Measurements from ENCODE around the gene DHRS12. TPM values are rescaled to one million over a fixed set of nuclear protein-coding genes. Genes with fewer than 3 reads are reported as not detected.

Gene DHRS12
- polyA plus RNA-seq, 2 donors = 9.5 to 11.7 TPM

DNA sequence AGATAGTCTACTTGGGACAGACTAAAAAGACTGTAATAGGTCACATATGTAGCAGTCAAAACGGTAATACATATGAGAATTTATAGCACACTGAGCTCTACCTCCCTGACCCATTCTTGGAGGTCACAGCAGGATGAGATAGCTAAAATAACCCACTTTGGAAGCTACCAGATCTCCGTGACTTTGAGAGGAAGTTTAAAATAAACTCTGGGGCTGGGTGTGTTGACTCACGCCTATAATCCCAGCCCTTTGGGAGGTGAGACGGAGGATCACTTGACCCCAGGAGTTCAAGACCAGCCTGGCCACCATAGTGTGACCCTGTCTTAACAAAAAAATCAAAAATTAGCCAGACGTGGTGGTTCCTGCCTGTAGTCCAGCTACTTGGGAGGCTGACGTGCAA, 45.3 kb downstream of the DHRS12 start:
- Histone ChIP-seq H3K9me3 (ENCODE audit: control insufficient read depth in 2 of 2, insufficient read depth in 1 of 2, low read depth in 1 of 2, low read length in 1 of 2) (no peaks in the 10 kb centered on the region), H3K27ac (ENCODE audit: low read depth in 2 of 2, low read length in 1 of 2) (no peak overlapping the region), H3K4me3 (ENCODE audit: low read depth in 1 of 2, low read length in 2 of 2) (no peak overlapping the region), H3K27me3 (ENCODE audit: control insufficient read depth in 1 of 2, insufficient read depth in 2 of 2, low read length in 2 of 2) (no peaks in the 10 kb centered on the region), H3K4me1 (ENCODE audit: control insufficient read depth in 2 of 2, insufficient read depth in 2 of 2, low read length in 1 of 2) (no peaks in the 10 kb centered on the region), H3K36me3 (ENCODE audit: control insufficient read depth in 2 of 2, insufficient read depth in 2 of 2, low read length in 1 of 2) (peaks cover 8 to 28% of the 10 kb centered on the region in 2 donors)
- 83 to 90% methylated on average over 6 of the region's 6 CpGs for WGBS, 2 donors

DNA sequence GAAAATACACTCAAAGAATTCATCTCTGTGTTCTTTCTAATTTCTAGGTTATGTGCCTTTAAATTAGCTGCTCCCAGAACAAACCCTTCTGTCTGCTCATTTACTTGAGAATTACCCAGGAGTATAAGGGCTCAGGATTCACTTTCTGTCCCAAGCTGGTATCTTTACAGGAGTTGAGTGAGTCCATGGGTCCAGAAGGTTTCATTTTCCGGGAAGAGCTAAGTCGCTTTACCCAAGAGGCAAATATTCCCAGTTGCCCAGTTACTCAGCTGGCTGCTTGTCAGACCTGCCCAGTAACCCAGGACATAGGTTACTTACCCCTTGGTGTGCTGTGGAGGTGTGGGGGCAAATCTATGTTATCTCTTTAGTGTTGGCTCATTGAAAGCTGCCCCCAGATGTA, 47.3 kb downstream of the DHRS12 start:
- 83 to 88% methylated on average over 2 of the region's 2 CpGs for whole genome bisulfite sequencing, 2 donors
- Histone ChIP-seq H3K4me1 (ENCODE audit: control insufficient read depth in 2 of 2, insufficient read depth in 2 of 2, low read length in 1 of 2) (no peaks in the 10 kb centered on the region), H3K4me3 (ENCODE audit: low read depth in 1 of 2, low read length in 2 of 2) (no peak overlapping the region), H3K27ac (ENCODE audit: low read depth in 2 of 2, low read length in 1 of 2) (no peak overlapping the region), H3K27me3 (ENCODE audit: control insufficient read depth in 1 of 2, insufficient read depth in 2 of 2, low read length in 2 of 2) (no peaks in the 10 kb centered on the region), H3K36me3 (ENCODE audit: control insufficient read depth in 2 of 2, insufficient read depth in 2 of 2, low read length in 1 of 2) (peaks cover 11 to 28% of the 10 kb centered on the region in 2 donors), H3K9me3 (ENCODE audit: control insufficient read depth in 2 of 2, insufficient read depth in 1 of 2, low read depth in 1 of 2, low read length in 1 of 2) (no peaks in the 10 kb centered on the region)

GRCh38 chr13:51747438-51748434, 56.2 kb downstream of the DHRS12 start:
- H3K9me3 ChIP-seq (ENCODE audit: control insufficient read depth in 2 of 2, insufficient read depth in 1 of 2, low read depth in 1 of 2, low read length in 1 of 2) = peaks cover 3% of the 10 kb centered on the region in 2 donors
- H3K4me3 ChIP-seq (ENCODE audit: low read depth in 1 of 2, low read length in 2 of 2) = no peak overlapping the region
- peaks cover 0 to 13% of the 10 kb centered on the region in 2 donors for H3K36me3 ChIP-seq (ENCODE audit: control insufficient read depth in 2 of 2, insufficient read depth in 2 of 2, low read length in 1 of 2)
- no peak overlapping the region for H3K27ac ChIP-seq (ENCODE audit: low read depth in 2 of 2, low read length in 1 of 2)
- no peaks in the 10 kb centered on the region for H3K4me1 ChIP-seq (ENCODE audit: control insufficient read depth in 2 of 2, insufficient read depth in 2 of 2, low read length in 1 of 2)
- no peaks in the 10 kb centered on the region for H3K27me3 ChIP-seq (ENCODE audit: control insufficient read depth in 1 of 2, insufficient read depth in 2 of 2, low read length in 2 of 2)
- 96 to 97% methylated on average over 9 of the region's 9 CpGs for WGBS, 2 donors

- 74 to 75% methylated on average over 2 of the region's 2 CpGs for WGBS, 2 donors
- H3K9me3 ChIP-seq (ENCODE audit: control insufficient read depth in 2 of 2, insufficient read depth in 1 of 2, low read depth in 1 of 2, low read length in 1 of 2) = peaks cover 3% of the 10 kb centered on the region in 2 donors
- H3K4me3 ChIP-seq (ENCODE audit: low read depth in 1 of 2, low read length in 2 of 2) = no peak overlapping the region
- H3K4me1 ChIP-seq (ENCODE audit: control insufficient read depth in 2 of 2, insufficient read depth in 2 of 2, low read length in 1 of 2) = no peaks in the 10 kb centered on the region
- H3K27ac ChIP-seq (ENCODE audit: low read depth in 2 of 2, low read length in 1 of 2) = no peak overlapping the region
- peaks cover 0 to 10% of the 10 kb centered on the region in 2 donors for H3K36me3 ChIP-seq (ENCODE audit: control insufficient read depth in 2 of 2, insufficient read depth in 2 of 2, low read length in 1 of 2)
- no peaks in the 10 kb centered on the region for H3K27me3 ChIP-seq (ENCODE audit: control insufficient read depth in 1 of 2, insufficient read depth in 2 of 2, low read length in 2 of 2)
These were observed 57.2 kb downstream of the DHRS12 start for GRCh38 chr13:51746802-51747201.

GRCh38 chr13:51745243-51745642, 58.7 kb downstream of the DHRS12 start:
- Histone ChIP-seq H3K4me3 (ENCODE audit: low read depth in 1 of 2, low read length in 2 of 2) (no peak overlapping the region), H3K9me3 (ENCODE audit: control insufficient read depth in 2 of 2, insufficient read depth in 1 of 2, low read depth in 1 of 2, low read length in 1 of 2) (peaks cover 3% of the 10 kb centered on the region in 2 donors), H3K27me3 (ENCODE audit: control insufficient read depth in 1 of 2, insufficient read depth in 2 of 2, low read length in 2 of 2) (no peaks in the 10 kb centered on the region), H3K27ac (ENCODE audit: low read depth in 2 of 2, low read length in 1 of 2) (no peak overlapping the region), H3K36me3 (ENCODE audit: control insufficient read depth in 2 of 2, insufficient read depth in 2 of 2, low read length in 1 of 2) (peaks cover under 1 to 6% of the 10 kb centered on the region in 2 donors), H3K4me1 (ENCODE audit: control insufficient read depth in 2 of 2, insufficient read depth in 2 of 2, low read length in 1 of 2) (no peaks in the 10 kb centered on the region)
- WGBS, 2 donors = 87 to 92% methylated on average over 2 of the region's 2 CpGs

DNA sequence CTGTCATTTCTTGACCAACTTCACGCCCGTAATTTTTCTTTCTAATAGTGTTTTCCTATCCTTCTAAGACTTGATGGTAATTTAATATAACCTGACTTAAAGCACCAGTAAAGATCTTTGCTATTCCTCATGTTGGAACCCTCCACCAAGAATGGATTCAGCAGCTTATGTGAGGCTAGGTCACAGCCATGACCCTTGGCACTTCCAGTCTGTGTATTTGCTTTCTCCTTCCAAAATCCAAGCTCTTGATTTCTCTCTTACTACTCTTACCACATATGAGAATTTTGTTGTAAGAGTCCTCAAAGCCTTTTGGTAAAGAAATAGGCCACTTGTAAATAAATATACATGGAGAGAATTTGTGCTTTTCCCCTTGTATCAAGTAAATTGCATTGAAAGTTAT, 61.4 kb downstream of the DHRS12 start:
- no peaks in the 10 kb centered on the region for H3K9me3 ChIP-seq (ENCODE audit: control insufficient read depth in 2 of 2, insufficient read depth in 1 of 2, low read depth in 1 of 2, low read length in 1 of 2)
- H3K36me3 ChIP-seq (ENCODE audit: control insufficient read depth in 2 of 2, insufficient read depth in 2 of 2, low read length in 1 of 2) = peaks cover 3 to 9% of the 10 kb centered on the region in 2 donors
- H3K4me1 ChIP-seq (ENCODE audit: control insufficient read depth in 2 of 2, insufficient read depth in 2 of 2, low read length in 1 of 2) = no peaks in the 10 kb centered on the region
- no peak overlapping the region for H3K27ac ChIP-seq (ENCODE audit: low read depth in 2 of 2, low read length in 1 of 2)
- WGBS, 2 donors = 89 to 96% methylated on average over 2 of the region's 2 CpGs
- no peak overlapping the region for H3K4me3 ChIP-seq (ENCODE audit: low read depth in 1 of 2, low read length in 2 of 2)
- no peaks in the 10 kb centered on the region for H3K27me3 ChIP-seq (ENCODE audit: control insufficient read depth in 1 of 2, insufficient read depth in 2 of 2, low read length in 2 of 2)

DNA sequence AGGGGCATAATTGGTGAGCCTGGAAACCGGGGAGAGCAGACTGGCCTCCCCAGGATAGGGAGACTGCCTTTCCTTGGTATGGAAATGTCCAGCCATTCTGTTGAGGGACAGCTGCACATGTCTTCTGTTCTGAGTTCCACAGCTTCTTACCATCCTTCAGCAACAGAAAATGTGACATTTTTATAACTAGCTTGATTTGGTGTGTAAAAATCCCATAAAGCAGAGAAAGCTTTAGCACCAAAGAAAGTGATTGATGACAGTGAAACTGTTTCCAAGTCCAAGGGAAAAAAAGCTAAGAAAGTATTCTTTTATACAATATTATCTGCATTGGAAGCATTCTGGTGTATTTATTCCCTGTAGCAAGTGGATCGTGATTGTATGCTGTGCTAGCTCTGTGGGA, 61.9 kb downstream of the DHRS12 start:
- Histone ChIP-seq H3K27me3 (ENCODE audit: control insufficient read depth in 1 of 2, insufficient read depth in 2 of 2, low read length in 2 of 2) (no peaks in the 10 kb centered on the region), H3K9me3 (ENCODE audit: control insufficient read depth in 2 of 2, insufficient read depth in 1 of 2, low read depth in 1 of 2, low read length in 1 of 2) (no peaks in the 10 kb centered on the region), H3K4me1 (ENCODE audit: control insufficient read depth in 2 of 2, insufficient read depth in 2 of 2, low read length in 1 of 2) (no peaks in the 10 kb centered on the region), H3K27ac (ENCODE audit: low read depth in 2 of 2, low read length in 1 of 2) (no peak overlapping the region), H3K4me3 (ENCODE audit: low read depth in 1 of 2, low read length in 2 of 2) (no peak overlapping the region), H3K36me3 (ENCODE audit: control insufficient read depth in 2 of 2, insufficient read depth in 2 of 2, low read length in 1 of 2) (peaks cover 3 to 6% of the 10 kb centered on the region in 2 donors)
- 94 to 97% methylated on average over 2 of the region's 2 CpGs for WGBS, 2 donors

- WGBS, 2 donors = 63 to 74% methylated on average over 5 of the region's 5 CpGs
- Histone ChIP-seq H3K4me3 (ENCODE audit: low read depth in 1 of 2, low read length in 2 of 2) (no peak overlapping the region), H3K27me3 (ENCODE audit: control insufficient read depth in 1 of 2, insufficient read depth in 2 of 2, low read length in 2 of 2) (no peaks in the 10 kb centered on the region), H3K4me1 (ENCODE audit: control insufficient read depth in 2 of 2, insufficient read depth in 2 of 2, low read length in 1 of 2) (no peaks in the 10 kb centered on the region), H3K36me3 (ENCODE audit: control insufficient read depth in 2 of 2, insufficient read depth in 2 of 2, low read length in 1 of 2) (peaks cover 3 to 6% of the 10 kb centered on the region in 2 donors), H3K9me3 (ENCODE audit: control insufficient read depth in 2 of 2, insufficient read depth in 1 of 2, low read depth in 1 of 2, low read length in 1 of 2) (no peaks in the 10 kb centered on the region), H3K27ac (ENCODE audit: low read depth in 2 of 2, low read length in 1 of 2) (no peak overlapping the region)
These were observed 63.3 kb downstream of the DHRS12 start for GRCh38 chr13:51740698-51741097.

GRCh38 chr13:51739027-51739764, 64.8 kb downstream of the DHRS12 start:
- Histone ChIP-seq H3K9me3 (ENCODE audit: control insufficient read depth in 2 of 2, insufficient read depth in 1 of 2, low read depth in 1 of 2, low read length in 1 of 2) (no peaks in the 10 kb centered on the region), H3K36me3 (ENCODE audit: control insufficient read depth in 2 of 2, insufficient read depth in 2 of 2, low read length in 1 of 2) (peaks cover 3 to 9% of the 10 kb centered on the region in 2 donors), H3K4me3 (ENCODE audit: low read depth in 1 of 2, low read length in 2 of 2) (no peak overlapping the region), H3K27ac (ENCODE audit: low read depth in 2 of 2, low read length in 1 of 2) (peak overlapping the region; percentile 52 to 72), H3K4me1 (ENCODE audit: control insufficient read depth in 2 of 2, insufficient read depth in 2 of 2, low read length in 1 of 2) (no peaks in the 10 kb centered on the region), H3K27me3 (ENCODE audit: control insufficient read depth in 1 of 2, insufficient read depth in 2 of 2, low read length in 2 of 2) (no peaks in the 10 kb centered on the region)
- WGBS, 2 donors = 84 to 88% methylated on average over 6 of the region's 6 CpGs
